Hepatocyte (in vitro differentiated cells): Measurements from ENCODE around the gene GMDS.

Source experiments
- CTCF ChIP-seq: fragments of 200-600 bp; sonication (generic); IDR thresholded peaks from 2 replicates; pipeline ENCODE4 v1.5.1; 2016; ENCODE audit warnings: antibody characterized with exemption, mild to moderate bottlenecking; ENCODE audit not compliant: poor library complexity
- EZH2 ChIP-seq: fragments of 200-600 bp; sonication (generic); IDR thresholded peaks from 2 replicates; pipeline ENCODE4 v1.6.1; 2016; ENCODE audit warnings: antibody characterized with exemption, mild to moderate bottlenecking, borderline replicate concordance
- EZH2phosphoT487 ChIP-seq: fragments of 200-600 bp; sonication (generic); IDR thresholded peaks from one replicate; pipeline ENCODE4 v1.6.1; 2018; ENCODE audit warnings: antibody characterized with exemption, mild to moderate bottlenecking, low read depth, moderate library complexity; ENCODE audit not compliant: unreplicated experiment, severe bottlenecking

- TF ChIP-seq EZH2phosphoT487 (no peak), EZH2 (no peak), CTCF (no peak)
Measured at GRCh38 chr6:2258112-2258511, 12.7 kb upstream of the GMDS start.
